ENCODE results near the gene TUBB4A.
"Not testable (repeated sequence)": the region's sequence is repeated elsewhere in the genome, so short reads cannot be mapped to it uniquely, and the experiment has no call there.

Gene TUBB4A

DNA sequence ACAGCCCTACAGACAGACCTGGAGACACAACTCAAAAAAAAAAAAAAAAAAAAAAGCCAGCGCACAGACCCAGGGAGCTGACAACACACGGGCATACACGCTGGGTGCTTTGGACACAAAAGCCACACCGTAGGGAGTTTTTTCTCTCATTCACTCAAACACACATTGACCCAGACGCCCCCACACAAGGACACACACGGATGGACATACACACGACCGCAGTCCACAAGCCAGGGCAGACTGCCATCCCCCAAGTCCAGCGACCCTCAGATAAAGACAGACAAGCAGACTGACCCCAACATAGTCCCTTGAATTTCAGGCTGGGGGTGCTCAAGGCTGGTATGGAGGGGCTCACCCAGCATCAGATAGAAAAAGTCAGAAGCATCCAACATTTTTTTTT, 12.0 kb upstream of the TUBB4A start:
- TF ChIP-seq, protein P1, sequence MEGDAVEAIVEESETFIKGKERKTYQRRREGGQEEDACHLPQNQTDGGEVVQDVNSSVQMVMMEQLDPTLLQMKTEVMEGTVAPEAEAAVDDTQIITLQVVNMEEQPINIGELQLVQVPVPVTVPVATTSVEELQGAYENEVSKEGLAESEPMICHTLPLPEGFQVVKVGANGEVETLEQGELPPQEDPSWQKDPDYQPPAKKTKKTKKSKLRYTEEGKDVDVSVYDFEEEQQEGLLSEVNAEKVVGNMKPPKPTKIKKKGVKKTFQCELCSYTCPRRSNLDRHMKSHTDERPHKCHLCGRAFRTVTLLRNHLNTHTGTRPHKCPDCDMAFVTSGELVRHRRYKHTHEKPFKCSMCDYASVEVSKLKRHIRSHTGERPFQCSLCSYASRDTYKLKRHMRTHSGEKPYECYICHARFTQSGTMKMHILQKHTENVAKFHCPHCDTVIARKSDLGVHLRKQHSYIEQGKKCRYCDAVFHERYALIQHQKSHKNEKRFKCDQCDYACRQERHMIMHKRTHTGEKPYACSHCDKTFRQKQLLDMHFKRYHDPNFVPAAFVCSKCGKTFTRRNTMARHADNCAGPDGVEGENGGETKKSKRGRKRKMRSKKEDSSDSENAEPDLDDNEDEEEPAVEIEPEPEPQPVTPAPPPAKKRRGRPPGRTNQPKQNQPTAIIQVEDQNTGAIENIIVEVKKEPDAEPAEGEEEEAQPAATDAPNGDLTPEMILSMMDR (IDR thresholded peaks at IDR 0.05; ENCODE audit: low read depth, low read length), result no peak

GRCh38 chr19:6510618-6511017, 8.5 kb upstream of the TUBB4A start:
- H3K4me3 ChIP-seq (ENCODE audit: low read depth, low read length), result no peak overlapping the region
- TF ChIP-seq, protein P1 (IDR thresholded peaks at IDR 0.05; ENCODE audit: low read depth, low read length), result no peak

More for the DNA sequence above, 12.0 kb upstream of the TUBB4A start:
- no peak overlapping the region for H3K4me3 ChIP-seq (ENCODE audit: low read depth, low read length)

GRCh38 chr19:6509118-6509971, 7.2 kb upstream of the TUBB4A start:
- H3K4me3 ChIP-seq (ENCODE audit: low read depth, low read length), result no peak overlapping the region
- TF ChIP-seq, protein P1 (IDR thresholded peaks at IDR 0.05; ENCODE audit: low read depth, low read length), result no peak

DNA sequence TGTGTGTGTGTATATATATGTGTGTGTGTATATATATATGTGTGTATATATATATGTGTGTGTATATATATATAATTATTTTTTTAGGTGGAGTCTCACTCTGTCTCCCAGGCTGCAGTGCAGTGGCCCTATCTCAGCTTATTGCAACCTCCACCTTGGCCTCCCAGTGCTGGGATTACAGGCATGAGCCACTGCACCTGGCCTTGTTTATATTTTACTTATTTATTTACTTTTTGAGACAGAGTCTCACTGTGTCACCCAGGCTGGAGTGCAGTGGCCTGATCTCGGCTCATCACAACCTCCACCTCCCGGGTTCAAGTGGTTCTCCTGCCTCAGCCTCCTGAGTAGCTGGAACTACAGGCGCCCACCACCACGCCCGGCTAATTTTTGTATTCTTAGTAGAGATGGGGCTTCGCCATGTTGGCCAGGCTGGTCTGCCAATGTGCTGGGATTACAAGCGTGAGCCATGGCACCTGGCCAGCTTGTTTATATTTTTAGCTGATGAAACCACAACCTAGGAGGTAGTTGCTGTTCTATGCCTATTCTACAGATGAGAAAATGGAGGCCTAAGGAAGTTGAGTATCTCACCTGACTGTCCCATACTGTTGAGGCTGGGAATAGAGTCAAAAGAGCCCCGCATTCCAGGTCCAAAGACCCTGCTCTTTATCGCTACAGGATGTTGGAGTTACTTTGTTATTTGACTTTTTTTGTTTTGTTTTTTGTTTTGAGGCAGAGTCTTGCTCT, 6.1 kb upstream of the TUBB4A start:
- not testable (repeated sequence) for H3K4me3 ChIP-seq (ENCODE audit: low read depth, low read length)

DNA sequence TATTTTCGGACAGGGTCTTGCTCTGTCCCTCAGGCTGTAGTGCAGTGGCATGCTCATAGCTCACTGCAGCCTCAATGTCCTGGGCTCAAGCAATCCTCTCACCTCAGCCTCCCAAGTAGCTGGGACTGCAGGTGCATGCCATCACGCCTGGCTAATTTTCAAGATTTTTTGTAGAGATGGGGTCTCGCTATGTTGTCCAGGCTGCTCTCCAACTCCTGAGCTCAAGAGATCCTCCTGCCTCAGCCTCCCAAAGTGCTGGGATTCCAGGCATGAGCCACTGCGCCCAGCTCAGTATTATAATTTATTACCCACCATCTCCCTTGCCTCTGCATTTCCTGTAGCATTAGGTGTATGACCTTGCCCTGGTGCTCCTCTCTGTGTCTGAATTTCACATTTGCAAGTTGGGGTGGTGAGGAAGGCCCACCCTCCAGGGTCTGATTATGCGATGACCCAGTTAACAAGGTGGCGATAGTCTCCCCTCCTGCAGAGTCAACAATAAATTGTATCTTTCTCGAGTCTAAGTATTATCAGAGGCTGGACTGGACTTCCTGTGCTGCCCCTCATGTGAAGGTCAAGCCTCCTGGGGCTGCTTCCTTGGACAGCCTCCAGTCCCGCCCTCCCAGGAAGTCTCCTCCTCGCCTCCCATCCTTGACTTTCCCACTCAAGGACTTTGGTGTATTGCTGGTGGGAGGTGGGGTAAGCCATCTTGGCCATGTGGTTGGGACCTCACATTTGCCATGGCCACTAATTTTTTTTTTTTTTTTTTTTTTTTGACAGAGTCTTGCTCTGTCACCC, 1.5 kb upstream of the TUBB4A start:
- no peak overlapping the region for H3K4me3 ChIP-seq (ENCODE audit: low read depth, low read length)
- TF ChIP-seq, protein P1 (IDR thresholded peaks at IDR 0.05; ENCODE audit: low read depth, low read length), result no peak

DNA sequence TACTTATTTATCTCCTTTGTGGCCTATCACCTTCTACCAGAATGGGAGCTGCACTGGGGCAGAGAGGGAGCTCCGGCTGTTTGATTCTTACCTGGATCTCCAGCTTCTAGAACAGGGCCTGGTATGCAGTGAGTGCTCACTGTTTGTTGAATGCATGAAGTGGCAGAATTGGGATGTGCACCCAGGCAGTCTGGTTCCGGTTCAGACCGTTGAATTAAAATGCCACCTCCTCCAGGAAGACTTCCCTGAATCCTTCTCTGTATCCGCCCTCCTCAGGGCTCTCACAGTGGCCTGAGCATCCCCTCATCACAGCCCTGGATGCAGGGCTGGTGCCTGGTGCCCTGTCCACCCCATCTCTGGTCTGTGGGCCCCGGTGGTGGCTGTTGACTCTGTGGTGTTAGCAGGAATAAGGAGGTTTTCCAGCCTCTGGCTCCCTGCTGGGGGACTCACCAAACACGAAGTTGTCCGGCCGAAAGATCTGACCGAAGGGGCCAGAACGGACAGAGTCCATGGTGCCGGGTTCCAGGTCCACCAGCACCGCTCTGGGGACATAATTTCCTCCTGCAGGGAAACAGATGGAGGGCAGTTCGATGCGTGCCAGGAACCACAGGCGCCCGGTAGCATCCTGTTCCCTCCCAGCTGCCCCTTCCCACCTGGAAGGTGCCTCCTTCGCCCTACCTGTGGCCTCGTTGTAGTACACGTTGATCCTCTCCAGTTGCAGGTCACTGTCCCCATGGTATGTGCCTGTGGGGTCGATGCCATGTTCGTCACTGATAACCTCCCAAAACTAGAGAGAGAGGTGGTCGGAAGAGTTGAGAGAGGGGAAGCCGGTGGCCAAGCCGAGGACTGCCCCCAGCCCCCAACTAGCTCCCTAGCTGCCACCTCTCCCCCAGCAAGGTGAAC, 1.0 kb downstream of the TUBB4A start:
- H3K4me3 ChIP-seq (ENCODE audit: low read depth, low read length), result no peak overlapping the region
- TF ChIP-seq, protein P1 (IDR thresholded peaks at IDR 0.05; ENCODE audit: low read depth, low read length), result no peak

Measured in WI38 (cell line).